ENCODE data around the gene SSB.
"Not testable (repeated sequence)": the region's sequence is repeated elsewhere in the genome, so short reads cannot be mapped to it uniquely, and the experiment has no call there.

The SSB gene

GRCh38 chr2:169781249-169782013, 17.2 kb upstream of the SSB start:
- DNase-seq (ENCODE audit: low read depth) = no peak

DNA sequence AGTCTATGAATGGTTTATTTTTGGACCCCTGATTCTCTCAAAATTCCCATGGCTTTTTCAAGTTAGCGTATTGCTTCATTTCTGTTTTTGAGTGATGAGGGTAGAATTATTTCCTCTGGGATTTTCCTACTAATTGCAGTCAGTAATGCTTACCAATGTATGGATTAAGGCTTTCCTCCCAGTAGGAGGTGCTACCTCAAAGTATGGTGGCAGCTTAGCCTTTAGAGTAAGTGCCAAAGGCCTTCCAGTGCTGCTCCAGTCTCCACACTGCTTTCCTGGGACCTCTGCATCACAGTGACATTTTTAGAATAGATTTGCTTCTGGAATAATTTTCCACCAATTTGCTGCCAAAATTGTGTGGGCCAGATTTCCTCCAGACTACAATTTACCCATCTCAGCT, 16.2 kb upstream of the SSB start:
- DNase-seq (ENCODE audit: low read depth) = no peak

- no peak for DNase-seq (ENCODE audit: low read depth)
These were observed 8.1 kb upstream of the SSB start for GRCh38 chr2:169790581-169790980.

DNA sequence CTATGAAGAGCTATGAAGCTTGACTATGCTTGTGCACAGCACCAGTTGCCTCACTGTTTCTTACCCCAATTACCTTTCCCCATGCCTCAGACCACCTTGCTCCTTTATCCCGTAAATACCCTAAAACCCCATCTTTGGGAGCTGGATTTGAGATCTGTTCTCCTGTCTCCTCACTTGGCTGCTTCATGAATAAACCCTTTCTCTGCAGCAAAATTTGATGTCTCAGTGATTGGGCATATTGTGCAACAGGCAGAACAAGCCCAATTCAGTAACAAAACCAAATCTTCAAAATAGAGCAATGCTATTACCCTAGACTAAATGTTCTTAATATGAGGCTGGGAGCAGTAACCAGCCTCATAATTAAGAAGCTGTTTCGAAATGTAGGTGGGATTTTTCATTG, 3.5 kb upstream of the SSB start:
- no peak for DNase-seq (ENCODE audit: low read depth)

DNA sequence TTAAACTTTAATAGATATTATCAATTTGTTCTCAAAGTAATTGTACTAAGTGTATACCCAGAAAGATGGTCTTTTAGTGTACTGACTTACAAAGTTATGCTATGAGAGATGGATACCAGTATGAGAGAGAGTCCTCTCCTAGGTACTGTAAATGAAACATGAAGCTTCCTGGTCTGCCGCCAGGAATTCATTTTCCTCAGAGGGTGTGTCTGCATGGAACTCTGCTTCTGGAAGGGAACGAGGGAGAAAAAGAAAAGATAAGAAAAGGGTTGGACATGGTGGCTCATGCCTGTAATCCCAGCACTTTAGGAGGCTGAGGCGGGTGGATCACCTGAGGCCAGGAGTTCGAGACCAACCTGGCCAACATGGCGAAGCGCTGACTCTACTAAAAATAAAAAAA, 2.2 kb upstream of the SSB start:
- no peak for DNase-seq (ENCODE audit: low read depth)

DNA sequence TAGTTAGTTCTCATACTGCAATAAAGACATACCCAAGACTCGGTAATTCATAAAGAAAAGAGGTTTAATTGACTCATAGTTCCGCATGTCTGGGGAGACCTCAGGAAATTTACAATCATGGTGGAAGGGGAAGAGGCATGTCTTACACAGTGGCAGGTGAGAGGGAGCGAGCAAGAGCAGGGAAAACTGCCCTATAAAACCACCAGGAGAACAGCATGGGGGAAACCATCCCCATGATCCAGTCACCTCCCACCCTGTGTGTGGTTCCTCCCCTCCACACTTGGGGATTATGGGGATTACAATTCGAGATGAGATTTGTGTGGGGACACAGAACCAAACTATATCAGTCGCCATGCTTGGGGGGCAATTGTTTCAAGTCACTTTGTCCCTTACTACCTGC, 1.1 kb upstream of the SSB start:
- DNase-seq (ENCODE audit: low read depth) = no peak

GRCh38 chr2:169798397-169798717, 314 bp upstream of the SSB start:
- no peak for DNase-seq (ENCODE audit: low read depth)

- no peak for DNase-seq (ENCODE audit: low read depth)
These were observed 4.8 kb downstream of the SSB start for GRCh38 chr2:169803480-169803879.

- no peak for DNase-seq (ENCODE audit: low read depth)
These were observed 7.9 kb downstream of the SSB start for GRCh38 chr2:169806586-169806985.

DNA sequence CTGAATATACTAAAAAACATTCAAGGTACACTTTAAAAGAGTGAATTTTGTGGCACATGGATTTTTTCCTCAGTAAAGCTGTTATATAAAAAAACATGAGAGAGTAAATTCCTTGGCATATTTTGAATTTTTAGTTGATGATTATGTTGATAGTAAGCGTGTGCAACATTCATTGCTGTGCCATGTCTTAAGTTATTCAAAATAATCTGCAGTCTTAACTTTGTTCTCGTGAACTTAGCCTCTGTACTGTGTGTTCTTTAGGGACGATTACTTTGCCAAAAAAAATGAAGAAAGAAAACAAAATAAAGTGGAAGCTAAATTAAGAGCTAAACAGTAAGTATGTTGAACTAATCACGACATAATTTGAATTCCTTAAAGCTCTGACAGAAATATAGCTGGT, 9.6 kb downstream of the SSB start:
- no peak for DNase-seq (ENCODE audit: low read depth)

DNA sequence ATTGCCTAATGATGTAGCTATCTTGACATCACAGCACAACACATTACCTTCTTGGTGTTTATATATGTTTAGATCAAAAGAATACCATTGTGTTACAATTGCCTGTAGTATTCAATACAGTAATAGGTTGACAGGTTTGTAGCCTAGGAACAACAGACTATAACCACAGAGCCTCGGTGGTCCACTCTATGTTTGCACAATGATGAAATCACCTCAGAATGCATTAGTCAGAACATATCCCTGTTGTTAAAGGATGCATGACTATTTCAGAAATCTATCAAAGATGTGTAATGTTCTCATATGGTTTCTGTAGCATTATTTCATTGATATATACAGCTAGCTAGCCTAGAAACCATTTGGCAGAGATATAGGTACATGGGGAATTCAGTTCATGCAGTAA, 17.2 kb downstream of the SSB start:
- no peak for DNase-seq (ENCODE audit: low read depth)

- not testable (repeated sequence) for DNase-seq (ENCODE audit: low read depth)
These were observed 18.3 kb downstream of the SSB start for GRCh38 chr2:169816961-169817360.

DNA sequence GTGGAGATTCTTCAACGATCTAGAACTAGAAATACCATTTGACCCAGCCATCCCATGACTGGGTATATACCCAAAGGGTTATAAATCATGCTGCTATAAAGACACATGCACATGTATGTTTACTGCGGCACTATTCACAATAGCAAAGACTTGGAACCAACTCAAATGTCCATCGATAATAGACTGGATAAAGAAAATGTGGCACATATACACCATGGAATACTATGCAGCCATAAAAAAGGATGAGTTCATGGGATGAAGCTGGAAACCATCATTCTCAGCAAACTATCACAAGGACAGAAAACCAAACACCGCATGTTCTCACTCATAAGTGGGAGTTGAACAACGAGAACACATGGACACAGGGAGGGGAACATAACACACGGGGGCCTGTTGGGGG, 18.7 kb downstream of the SSB start:
- DNase-seq (ENCODE audit: low read depth) = not testable (repeated sequence)

- no peak for DNase-seq (ENCODE audit: low read depth)
These were observed 19.6 kb downstream of the SSB start for GRCh38 chr2:169818241-169818640.

DNA sequence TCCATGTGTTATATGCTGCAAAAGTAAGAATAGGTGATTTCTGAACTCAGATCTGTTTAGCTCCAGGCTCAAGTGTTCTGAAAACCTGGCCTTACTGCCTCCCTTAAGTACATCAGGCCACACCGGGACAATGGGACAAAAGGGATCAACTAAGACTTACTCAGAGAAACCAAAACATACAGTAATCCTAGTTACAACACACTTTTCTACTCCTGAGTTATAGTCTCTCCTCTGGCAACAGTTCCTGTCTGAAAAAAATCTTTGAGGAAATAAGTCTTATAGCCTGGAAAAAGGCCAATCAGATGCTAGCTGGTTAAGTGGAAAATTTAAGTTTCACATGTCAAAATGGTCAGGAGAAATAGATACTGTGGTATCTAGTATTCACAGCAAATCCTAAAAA, 20.4 kb downstream of the SSB start:
- no peak for DNase-seq (ENCODE audit: low read depth)

DNA sequence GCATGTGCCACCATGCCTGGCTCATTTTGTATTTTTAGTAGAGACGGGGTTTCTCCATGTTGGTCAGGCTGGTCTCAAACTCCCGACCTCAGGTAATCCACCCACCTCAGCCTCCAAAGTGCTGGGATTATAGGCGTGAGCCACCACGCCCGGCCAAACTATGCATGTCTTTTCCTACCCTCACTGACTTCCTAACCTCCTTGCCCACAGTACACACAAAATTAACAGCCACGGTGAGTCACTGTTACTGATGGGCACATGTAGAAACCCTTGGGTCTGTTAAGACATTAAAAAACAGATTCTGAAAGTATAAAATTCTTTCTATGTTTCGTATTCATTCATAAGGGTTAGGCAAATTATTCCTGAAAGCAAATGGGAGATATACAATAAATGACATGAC, 21.4 kb downstream of the SSB start:
- DNase-seq (ENCODE audit: low read depth) = not testable (repeated sequence)

GRCh38 chr2:169822036-169822435, 23.4 kb downstream of the SSB start:
- DNase-seq (ENCODE audit: low read depth) = no peak

- no peak for DNase-seq (ENCODE audit: low read depth)
These were observed 24.2 kb downstream of the SSB start for GRCh38 chr2:169822785-169823392.

DNA sequence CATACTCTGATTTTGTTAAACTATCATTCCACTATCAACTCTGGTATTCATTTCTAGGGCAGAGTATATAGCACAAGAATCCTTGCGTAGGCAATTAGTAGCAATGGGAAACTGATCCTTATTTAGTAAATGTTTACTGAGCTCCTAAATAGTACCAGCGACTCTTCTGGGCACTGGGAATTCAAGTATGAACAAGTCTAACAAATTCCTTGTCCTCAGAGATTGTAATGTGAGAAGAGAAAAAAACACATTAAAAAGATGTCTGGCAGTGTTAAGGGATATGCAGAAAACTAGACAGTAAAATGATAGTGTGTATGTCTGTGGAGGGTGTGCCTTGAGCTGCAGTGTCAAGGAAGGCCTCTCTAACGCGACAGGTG, 25.3 kb downstream of the SSB start:
- DNase-seq (ENCODE audit: low read depth) = no peak

DNA sequence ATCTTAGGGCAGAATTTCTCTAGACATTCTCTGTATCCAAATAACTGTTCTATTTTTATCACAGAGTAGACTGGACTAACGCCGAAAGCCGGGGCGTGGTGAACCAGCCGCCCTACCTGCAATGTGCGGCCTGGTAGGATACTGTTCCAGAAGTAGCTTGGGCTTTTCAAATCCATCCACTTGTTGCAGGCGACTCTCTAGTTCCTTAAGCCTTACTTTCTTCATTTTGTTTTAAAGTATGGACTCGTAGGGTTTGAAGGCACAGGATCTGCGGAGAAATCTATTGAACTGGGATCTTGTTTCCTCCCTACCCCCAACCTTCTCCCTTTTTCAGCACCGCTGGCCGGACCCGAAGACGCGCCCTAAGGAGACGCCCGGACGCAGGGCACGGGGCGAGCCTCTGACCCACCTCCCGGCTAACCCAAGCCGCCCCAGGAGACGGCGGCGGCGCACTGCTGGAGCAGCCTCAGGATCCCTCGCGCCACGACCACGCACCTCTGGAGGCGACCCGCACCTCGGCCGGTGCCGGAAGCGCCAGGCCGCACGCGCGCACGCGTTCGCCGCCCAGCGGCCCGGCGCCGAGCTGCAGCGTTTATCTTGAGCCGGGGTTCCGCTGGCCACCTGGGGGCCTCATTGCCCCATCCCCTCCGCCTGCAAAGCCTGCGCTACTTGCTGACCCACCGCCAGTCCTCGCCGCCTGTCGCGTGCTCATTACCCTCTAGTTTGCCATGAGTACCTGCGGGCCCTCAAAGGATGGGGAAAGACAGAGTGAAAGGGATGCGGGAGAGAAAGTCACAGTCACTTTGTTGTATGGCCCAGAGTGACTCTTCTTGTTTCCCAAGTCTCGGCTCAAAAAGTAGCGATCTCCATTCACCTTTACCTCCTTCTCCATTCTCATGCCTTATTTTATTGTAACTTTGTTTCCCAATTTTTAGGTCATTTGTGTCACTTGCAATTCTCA, 26.0 kb downstream of the SSB start, which contains the start of gene METTL5:
METTL5 (minus strand) TSS at position 533 of the 961 bp plus-strand sequence; CDS start at position 225, 308 bp downstream.
- DNase-seq (ENCODE audit: low read depth) = peak; percentile 53

- DNase-seq (ENCODE audit: low read depth) = peak; percentile 83
These were observed 28.8 kb downstream of the SSB start, which contains the start of gene UBR3 for GRCh38 chr2:169827272-169828140. Gene UBR3, plus strand, starts transcription at chr2:169827454. Its CDS starts 54 bp downstream, at chr2:169827508.
